Cortex of kidney (tissue), 1 donor: ENCODE data around the gene SERPINB10.

Experiments used
- DNase-seq: peaks from one replicate; lab custom pipeline; 2025; lab: John Stamatoyannopoulos, UW

SERPINB10 gene

DNA sequence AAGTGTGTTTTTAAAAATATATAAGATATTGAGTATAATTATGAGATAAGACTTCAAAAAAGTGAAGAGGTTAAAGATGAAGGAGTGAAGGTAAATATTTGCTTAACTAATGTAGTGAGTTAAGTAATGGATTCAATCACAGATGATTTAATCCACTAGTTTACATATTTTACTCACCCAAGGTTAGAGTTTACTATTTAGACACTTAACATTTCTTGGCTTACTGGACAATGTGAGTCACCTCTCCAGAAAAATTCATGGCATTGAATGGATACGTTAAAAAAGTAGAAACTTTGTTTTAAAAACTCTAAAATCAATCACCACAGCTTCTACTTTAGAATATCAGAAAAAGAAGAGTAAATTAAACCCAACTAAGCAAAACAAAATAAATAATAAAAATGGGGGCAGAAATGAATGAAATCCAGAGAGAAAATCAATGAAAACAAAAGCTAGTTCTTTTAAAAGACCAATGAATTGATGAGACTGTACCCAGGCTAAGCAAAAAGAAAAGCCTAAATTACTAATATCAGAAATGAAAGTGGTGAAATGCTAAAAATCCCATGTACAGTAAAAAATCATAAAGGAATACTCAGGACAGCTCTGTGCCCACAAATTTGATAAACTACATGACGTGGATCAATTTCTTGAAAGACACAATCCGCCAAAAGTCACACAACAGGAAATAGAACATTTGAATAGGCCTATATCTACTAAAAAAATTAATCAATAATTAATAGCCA is 39.5 kb downstream of the SERPINB10 start:
- DNase-seq = no peak

DNA sequence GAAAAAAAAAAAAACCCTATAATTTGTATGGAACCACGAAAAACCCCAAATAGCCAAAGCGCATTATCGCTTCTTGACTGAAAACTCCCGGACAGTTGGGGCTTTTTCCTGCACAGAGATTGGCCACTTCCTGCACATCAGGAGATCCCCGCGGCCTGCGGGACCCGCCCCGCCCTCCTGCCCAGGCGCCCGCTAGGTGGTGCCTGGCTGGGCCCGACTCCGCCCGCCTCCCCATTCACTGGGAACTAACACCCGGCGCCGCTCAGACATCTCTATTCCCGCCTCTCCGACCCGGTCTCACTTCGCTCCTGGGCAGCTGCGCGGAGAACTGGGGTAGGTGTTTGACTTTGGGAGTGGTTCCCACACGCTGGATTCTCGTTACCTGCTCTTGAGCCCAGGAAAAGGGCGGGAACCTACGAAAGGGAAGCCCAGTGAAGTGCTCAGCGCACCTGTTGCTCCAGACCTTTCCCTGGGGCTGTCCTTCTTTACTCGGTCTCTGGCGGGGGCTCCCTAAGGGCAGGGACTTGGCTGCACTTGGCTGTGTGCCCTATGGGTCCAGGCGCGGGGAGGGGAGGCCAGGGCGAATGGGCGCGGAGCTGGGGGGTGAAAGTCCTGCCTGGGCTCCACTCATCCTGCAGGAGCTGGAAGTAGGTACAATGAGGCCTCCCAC is 41.4 kb downstream of the SERPINB10 start, which contains the start of gene HMSD:
Gene HMSD, plus strand, starts transcription at position 234 of the 670 bp plus-strand sequence. CDS start 4,155 bp downstream, outside the sequence.
- no peak for DNase-seq

- DNase-seq = no peak
Observed at GRCh38 chr18:63951302-63951705, 43.5 kb downstream of the SERPINB10 start.

DNA sequence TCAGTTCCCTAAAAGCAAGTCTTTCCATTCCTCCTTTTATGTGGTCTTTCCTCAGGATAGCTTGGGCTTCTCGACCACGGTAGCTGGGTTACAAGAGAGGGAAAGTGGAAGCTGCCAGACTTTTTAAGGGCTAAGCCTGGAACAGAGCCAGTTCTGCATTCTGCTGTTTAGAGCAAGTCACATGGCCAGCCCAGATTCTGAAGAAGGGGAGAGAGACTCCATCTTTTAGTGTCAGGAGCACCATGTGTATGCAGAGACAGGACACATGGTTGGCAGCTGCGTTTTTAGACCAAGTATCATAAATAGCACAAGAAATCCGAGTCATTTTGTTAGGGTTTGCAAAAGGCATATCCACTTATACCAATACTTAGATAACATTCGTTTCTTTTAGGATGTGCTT is 46.1 kb downstream of the SERPINB10 start:
- no peak for DNase-seq

- no peak for DNase-seq
Observed at GRCh38 chr18:63956755-63957154, 49.0 kb downstream of the SERPINB10 start.

- no peak for DNase-seq
Observed at GRCh38 chr18:63960891-63961290, 53.1 kb downstream of the SERPINB10 start.

DNA sequence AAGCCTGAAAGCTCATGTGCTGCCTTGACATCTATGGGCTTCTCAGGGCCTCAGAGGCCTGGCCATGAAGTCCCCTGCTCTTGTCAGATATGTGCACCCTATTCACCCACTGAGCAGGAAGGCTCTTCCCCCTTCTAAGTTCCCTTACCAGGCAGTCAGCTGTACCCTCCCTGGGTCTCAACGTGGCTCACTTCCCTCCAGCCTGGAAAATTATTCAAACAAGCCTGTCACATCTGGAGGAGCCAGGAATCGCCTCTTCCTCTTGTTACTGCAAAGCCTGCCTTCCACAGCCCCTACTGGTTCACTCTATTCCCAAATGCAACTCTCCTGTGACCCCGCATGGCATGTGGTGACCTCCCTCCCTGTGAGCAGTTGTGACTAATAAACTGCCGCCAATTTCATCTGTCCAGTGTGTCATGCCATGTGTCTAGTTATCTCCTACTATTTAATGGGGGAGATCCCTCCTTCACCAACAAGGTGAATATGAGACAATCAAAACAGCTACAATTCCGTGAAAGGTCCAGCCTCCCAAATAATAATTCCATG is 53.8 kb downstream of the SERPINB10 start:
- no peak for DNase-seq

GRCh38 chr18:63962137-63962536 is 54.4 kb downstream of the SERPINB10 start:
- no peak for DNase-seq

DNA sequence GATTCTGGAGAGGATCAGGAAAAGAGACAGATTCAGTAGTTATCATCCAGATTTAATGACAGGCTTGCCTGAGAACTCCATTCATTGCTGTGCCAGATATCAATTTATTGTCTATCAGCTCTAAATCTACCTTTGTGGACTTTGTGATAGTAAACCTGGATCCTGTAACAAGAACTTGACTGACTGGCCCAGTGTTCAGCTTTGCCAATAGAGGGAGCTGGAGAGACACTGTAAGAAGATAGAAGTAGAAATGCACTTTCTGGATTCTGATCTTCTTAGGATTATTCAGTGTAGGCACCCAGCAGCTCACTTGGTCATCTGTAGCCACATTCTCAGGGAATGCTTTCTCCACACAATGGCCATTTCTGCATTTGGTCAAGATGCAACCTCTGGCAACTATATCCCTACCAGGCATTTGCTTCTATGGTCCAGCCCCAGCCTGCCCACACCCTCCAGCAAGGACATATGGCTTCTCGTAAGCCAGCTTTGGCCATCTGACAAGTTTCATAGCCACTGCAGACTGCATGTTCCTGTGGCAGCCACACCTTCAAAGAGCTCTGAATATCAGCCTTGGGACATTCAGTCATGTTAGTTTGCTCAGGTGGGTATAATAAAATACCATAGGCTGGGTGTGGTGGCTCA is 56.0 kb downstream of the SERPINB10 start:
- no peak for DNase-seq

DNA sequence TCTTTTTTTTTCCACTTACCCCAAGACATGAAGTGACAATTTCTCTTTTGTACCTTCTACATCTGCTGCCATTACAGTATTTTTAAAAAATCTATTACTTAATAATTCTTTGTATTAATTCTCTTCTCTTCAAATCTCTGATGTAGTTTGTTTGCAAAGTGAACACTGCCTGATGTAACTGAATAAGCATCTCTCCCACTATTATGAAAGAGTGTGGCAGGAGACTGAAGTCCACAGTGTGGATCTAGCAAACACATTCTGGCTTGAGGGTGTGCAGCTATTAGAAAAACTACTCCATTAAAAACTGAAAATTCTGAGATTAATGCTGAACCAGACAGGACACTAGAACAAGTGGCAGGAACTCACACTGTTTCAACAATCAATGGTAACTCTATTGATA is 57.1 kb downstream of the SERPINB10 start:
- no peak for DNase-seq

- no peak for DNase-seq
Observed at GRCh38 chr18:63965716-63966330, 58.1 kb downstream of the SERPINB10 start.

GRCh38 chr18:63969942-63970808 is 62.4 kb downstream of the SERPINB10 start, which contains the start of gene SERPINB8:
TSS of gene SERPINB8 (plus strand) at chr18:63970081. CDS start at chr18:63978309, 8,228 bp downstream.
- DNase-seq = no peak

DNA sequence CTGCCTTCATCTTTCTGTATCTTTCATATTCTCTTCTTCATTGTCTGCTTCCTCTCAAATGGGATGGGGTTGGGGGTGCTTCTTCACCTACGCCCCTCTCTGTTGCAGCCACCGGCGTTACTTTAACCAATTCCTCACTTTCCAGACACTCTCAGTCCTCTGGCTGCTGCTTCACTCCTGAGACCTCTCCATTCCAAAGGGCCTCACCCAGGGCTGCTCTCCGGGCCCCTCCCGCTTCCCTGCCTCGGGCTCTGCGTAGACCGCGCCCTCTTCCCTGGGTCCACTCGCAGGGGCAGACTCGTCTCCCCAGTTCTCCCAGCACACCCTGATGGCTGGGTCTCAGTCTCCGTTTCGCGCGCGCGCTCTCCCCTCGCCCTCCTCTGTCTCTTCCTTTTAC is 63.0 kb downstream of the SERPINB10 start:
- DNase-seq = no peak

DNA sequence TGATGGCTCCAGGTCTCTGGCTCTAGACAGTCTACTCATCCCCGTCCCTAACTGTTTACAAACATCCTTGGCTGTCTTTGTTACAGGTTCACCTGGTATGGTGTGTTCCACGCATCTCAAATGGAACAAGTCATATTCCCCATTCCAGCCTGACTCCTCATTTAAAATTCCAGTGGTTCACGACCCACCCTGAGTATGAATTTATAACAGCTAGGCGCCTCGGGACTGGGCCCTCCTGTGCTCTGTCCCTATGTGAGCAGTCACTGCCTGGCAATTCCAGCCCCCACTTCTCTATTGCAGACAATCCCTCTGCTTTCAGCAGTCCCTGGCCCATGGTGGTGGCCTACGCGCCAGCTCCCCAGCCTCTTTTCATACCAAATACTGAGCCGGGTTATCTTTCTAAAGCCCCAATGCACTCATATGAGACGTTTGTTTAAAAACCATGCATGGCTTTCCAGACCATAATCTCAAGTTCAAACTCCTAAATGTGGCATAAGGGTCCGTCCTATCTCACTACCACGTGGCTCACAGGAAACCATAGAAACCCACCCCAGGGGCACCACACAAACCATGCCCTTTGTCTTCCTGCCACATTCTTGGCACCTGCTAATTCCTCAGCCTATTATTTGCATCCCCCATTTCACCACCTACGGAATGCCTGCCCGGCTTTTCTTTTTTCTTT is 63.7 kb downstream of the SERPINB10 start:
- DNase-seq = no peak

DNA sequence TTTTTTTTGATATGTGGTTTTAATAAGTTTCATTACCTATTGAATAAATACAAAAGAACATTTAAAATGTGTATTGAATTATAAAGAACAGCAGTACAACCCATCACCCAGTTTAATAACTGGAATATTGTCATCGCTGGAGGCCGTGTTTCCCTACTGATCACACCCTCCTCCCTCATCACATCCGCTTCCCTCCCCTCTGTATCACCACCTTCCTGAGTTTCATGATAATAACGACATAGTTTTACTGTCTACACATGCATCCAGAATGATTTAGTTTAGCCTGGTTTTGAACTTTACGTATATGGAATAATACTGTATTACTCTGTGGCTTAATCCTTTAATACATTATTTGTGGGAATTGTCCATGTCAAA is 64.2 kb downstream of the SERPINB10 start:
- no peak for DNase-seq

- DNase-seq = no peak
Observed at GRCh38 chr18:63974991-63975390, 67.2 kb downstream of the SERPINB10 start.

- no peak for DNase-seq
Observed at GRCh38 chr18:63975628-63976027, 67.9 kb downstream of the SERPINB10 start.

GRCh38 chr18:63977040-63977439 is 69.3 kb downstream of the SERPINB10 start:
- DNase-seq = no peak

GRCh38 chr18:63979409-63979920 is 71.7 kb downstream of the SERPINB10 start:
- no peak for DNase-seq

DNA sequence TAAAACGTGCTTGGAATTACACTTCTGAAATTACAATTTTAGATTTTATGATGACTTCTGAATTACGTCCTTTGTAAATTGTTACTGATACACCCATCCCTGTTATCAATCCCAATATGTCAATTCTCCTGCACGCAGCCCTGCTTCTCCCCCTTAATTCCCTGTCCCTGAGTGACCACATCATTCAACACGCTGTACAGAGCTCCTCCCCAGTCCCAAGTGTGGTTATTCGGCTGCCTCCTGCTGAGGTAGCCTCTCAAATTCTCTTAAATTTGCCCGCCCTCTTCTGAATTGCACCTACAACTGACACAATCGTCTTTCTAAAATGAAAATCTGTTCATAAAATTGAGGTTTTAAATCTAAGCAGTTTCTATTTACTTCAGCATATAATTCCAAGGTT is 72.3 kb downstream of the SERPINB10 start:
- no peak for DNase-seq
